Measurements from ENCODE around the gene IPMK. TPM values are rescaled to one million over a fixed set of nuclear protein-coding genes. Genes with fewer than 3 reads are reported as not detected.

Gene IPMK
- 9.2 and 10.8 TPM in 2 replicates for total RNA-seq

DNA sequence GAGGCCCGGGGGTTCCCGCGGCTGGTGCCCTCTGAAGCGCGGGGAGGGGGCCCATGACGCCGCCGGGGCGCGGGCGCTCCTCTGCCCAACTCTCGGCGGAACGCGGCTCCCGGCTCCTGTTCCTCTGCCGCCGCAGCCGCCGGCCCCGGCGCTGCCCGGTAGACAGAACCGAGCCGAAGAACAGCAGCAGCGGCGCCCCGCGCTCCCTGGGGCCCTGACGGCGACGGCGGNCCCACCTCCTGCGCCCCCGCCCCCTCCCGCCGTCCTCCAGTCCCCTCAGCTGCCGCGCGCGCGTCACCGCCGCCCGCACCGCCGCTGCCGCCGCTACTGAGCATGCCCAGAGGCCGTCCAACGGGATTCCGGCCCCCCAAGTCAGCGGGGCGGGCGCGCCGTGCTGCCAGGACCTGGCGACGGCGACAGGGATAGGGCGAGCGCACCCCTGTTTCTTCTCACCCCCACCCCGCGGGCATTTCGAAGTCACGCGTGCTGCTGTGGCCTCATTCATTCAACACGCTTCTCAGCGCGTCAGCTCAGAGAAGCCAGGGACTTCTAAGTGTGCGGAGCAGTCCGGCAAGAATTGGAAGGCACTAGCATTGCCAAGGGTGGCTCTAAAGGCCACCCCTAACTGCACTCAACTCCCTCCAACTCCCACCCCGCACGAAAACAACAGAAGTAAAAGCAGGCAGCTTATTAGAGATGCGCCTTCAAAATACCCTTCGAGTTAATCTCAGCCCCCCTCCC is at the start of gene IPMK:
TSS of gene IPMK (minus strand) at position 182 of the 741 bp plus-strand sequence. CDS start 283 bp downstream, outside the sequence.

DNA sequence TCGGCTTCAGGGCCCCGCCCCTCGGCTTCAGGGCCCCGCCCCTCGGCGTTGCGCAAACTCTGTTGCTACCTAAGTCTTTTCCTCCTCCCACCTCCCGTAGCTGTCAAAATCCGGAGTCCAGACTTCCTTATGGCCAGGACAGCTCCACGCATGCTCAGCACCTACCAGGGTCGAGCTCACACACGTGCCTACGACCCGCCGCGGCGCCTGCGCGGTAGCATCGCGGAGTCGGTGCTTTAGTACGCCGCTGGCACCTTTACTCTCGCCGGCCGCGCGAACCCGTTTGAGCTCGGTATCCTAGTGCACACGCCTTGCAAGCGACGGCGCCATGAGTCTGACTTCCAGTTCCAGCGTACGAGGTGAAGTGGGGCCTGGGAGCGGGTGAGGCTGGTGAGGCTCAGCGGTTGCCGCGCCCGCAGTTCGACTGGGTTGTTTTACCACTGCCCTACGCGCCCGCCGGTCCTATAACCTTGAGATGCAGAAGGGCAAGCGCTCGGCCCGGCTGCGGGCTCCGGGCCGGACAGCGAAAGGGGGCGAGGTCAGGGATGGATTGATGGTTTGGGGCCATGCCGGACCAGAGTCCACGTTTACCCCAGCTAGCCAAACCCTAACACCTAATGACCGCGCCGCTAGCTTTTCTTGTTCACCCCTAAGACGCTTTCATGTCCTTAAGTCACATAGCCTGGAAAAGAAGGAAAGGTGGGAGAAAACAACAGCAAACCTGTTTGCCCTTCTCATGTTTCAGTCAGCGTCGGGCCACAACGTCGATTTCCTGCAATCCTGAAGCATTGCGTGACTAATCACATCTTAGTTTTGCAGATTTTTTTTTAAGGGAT is 1.5 kb upstream of the IPMK start, which contains the start of gene CISD1:
TSS of gene CISD1 (plus strand) at position 217 of the 836 bp plus-strand sequence. CDS start at position 329, 112 bp downstream.

Other genes starting within 250 kb of the IPMK start
- gene CISD1, start 1.3 kb upstream of the IPMK start, total RNA-seq: 16.4 and 25.1 TPM in 2 replicates
- gene UBE2D1, start 67.1 kb upstream of the IPMK start, total RNA-seq: 6.8 and 19.0 TPM in 2 replicates
- 36.6 and 44.1 TPM in 2 replicates for gene TFAM, start 117.5 kb upstream of the IPMK start, total RNA-seq
- gene BICC1, start 245.0 kb upstream of the IPMK start, total RNA-seq: 0.68 and 3.8 TPM in 2 replicates

Measured in nasal cavity respiratory epithelium epithelial cell of viscerocranial mucosa (primary cell).